Activated CD4-positive, alpha-beta T cell treated with anti-CD3 and anti-CD28 coated beads, Interleukin-2, Interleukin-4, amounts not matched to agents 100 ng/mL and 50 ng/mL, durations not matched to agents 16 hours and 8 hours (primary cell): Measurements from ENCODE around the gene PSG1.
"Not testable (repeated sequence)": the region's sequence is repeated elsewhere in the genome, so short reads cannot be mapped to it uniquely, and the experiment has no call there.

Experiments used
- DNase-seq: peaks from one replicate; pipeline ENCODE4 v3.0.0-alpha.2; 2020; ENCODE audit warnings: low spot score

PSG1 gene

GRCh38 chr19:42821306-42821977, 58.1 kb downstream of the PSG1 start:
- DNase-seq = not testable (repeated sequence)

- DNase-seq = not testable (repeated sequence)
Measured at GRCh38 chr19:42819960-42820650, 59.4 kb downstream of the PSG1 start.

GRCh38 chr19:42816894-42817293, 62.6 kb downstream of the PSG1 start:
- DNase-seq = no peak
